Calu3 (cell line): ENCODE data around the gene HLCS. TPM values are rescaled to one million over a fixed set of nuclear protein-coding genes. Genes with fewer than 3 reads are reported as not detected.
A peak's percentile ranks its signal among the peaks of the same experiment; 100 is the strongest.

ENCODE experiments used
- BruUV-seq: library from RNA; stranded (reverse); fragments of 400-500 nt; replicated peaks from 2 replicates; lab custom pipeline; 2021; lab: Mats Ljungman, UMichigan
- CTCF ChIA-PET: fragments of 300-600 bp; sonication (Branson Sonifier 250); formaldehyde crosslinking; loops from one replicate; lab custom pipeline; 2022; ENCODE audit warnings: antibody characterized with exemption; lab: Charles Lee
- DNase-seq: peaks from one replicate; pipeline ENCODE4 v3.0.0; 2022
- H3K27ac Mint-ChIP-seq: one replicate; pipeline ENCODE4 v1.8.0; 2022; ENCODE audit warnings: mixed read lengths; ENCODE audit not compliant: unreplicated experiment
- H3K27me3 Mint-ChIP-seq: one replicate; pipeline ENCODE4 v1.8.0; 2022; ENCODE audit warnings: mixed read lengths; ENCODE audit not compliant: unreplicated experiment
- H3K36me3 Mint-ChIP-seq: one replicate; pipeline ENCODE4 v1.8.0; 2022; ENCODE audit warnings: mild to moderate bottlenecking, moderate library complexity, mixed read lengths; ENCODE audit not compliant: insufficient read depth, unreplicated experiment
- H3K4me1 Mint-ChIP-seq: one replicate; pipeline ENCODE4 v1.8.0; 2022; ENCODE audit warnings: mild to moderate bottlenecking, low read depth, mixed read lengths; ENCODE audit not compliant: unreplicated experiment
- H3K4me3 Mint-ChIP-seq: one replicate; pipeline ENCODE4 v1.8.0; 2022; ENCODE audit warnings: mild to moderate bottlenecking, low read depth, moderate library complexity, mixed read lengths; ENCODE audit not compliant: unreplicated experiment
- H3K9me3 Mint-ChIP-seq: one replicate; pipeline ENCODE4 v1.8.0; 2022; ENCODE audit warnings: low read depth, mixed read lengths; ENCODE audit not compliant: unreplicated experiment
- intact Hi-C: fragments of 100-400 bp; cut with micrococcal nuclease; formaldehyde crosslinking; loops from one replicate; pipeline ENCODE4 v1.10.0; 2022; ENCODE audit not compliant: unreplicated experiment
- total RNA-seq: library from RNA; stranded (reverse); gene quantifications from 2 replicates; pipeline ENCODE4 v1.2.3, GENCODE V29; 2022
- TF ChIP-seq, protein P1 (sequence below): fragments of 200-600 bp; IDR thresholded peaks from one replicate; pipeline ENCODE4 v1.8.0; 2022; ENCODE audit warnings: antibody characterized with exemption; ENCODE audit not compliant: unreplicated experiment

The HLCS gene
- total RNA-seq, 1 experiment from 2014 or later, result 18.4 TPM

DNA sequence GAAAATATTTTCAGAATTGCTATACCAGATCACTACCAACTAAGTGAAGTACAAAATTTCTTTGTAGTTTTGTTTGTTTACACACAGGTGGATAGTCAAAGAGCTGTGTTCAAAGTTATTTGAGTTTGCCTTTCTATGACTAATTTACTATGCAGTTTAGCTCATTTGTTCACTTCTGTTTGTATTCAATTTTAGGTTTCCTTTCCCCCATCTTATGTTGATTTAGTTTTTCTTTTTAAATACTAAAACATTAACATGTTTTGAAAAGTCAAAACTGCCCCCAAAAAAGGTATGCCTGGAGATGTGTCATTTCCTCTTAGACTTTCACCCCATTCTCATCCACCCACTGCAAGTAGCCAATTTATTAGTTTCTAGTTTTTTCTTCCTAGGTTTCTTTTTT is 21.4 kb upstream of the HLCS start:
- peaks cover 9% of the 10 kb centered on the region for H3K4me1 Mint-ChIP-seq
- no peak for DNase-seq
- H3K27ac Mint-ChIP-seq, result no peak overlapping the region
- no peak overlapping the region for H3K4me3 Mint-ChIP-seq
- CTCF ChIA-PET, result interaction anchor here (1.3 kb wide), 1 partner anchor 11 kb away, joined by 6 read pairs; no protein-coding TSS in a partner anchor
- no peaks in the 10 kb centered on the region for H3K27me3 Mint-ChIP-seq
- intact Hi-C loops, result no loop called here
- TF ChIP-seq, protein P1, sequence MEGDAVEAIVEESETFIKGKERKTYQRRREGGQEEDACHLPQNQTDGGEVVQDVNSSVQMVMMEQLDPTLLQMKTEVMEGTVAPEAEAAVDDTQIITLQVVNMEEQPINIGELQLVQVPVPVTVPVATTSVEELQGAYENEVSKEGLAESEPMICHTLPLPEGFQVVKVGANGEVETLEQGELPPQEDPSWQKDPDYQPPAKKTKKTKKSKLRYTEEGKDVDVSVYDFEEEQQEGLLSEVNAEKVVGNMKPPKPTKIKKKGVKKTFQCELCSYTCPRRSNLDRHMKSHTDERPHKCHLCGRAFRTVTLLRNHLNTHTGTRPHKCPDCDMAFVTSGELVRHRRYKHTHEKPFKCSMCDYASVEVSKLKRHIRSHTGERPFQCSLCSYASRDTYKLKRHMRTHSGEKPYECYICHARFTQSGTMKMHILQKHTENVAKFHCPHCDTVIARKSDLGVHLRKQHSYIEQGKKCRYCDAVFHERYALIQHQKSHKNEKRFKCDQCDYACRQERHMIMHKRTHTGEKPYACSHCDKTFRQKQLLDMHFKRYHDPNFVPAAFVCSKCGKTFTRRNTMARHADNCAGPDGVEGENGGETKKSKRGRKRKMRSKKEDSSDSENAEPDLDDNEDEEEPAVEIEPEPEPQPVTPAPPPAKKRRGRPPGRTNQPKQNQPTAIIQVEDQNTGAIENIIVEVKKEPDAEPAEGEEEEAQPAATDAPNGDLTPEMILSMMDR, result no peak
- H3K9me3 Mint-ChIP-seq, result no peaks in the 10 kb centered on the region
- BruUV-seq, result no TSS peak
- H3K36me3 Mint-ChIP-seq, result peaks cover 12% of the 10 kb centered on the region

DNA sequence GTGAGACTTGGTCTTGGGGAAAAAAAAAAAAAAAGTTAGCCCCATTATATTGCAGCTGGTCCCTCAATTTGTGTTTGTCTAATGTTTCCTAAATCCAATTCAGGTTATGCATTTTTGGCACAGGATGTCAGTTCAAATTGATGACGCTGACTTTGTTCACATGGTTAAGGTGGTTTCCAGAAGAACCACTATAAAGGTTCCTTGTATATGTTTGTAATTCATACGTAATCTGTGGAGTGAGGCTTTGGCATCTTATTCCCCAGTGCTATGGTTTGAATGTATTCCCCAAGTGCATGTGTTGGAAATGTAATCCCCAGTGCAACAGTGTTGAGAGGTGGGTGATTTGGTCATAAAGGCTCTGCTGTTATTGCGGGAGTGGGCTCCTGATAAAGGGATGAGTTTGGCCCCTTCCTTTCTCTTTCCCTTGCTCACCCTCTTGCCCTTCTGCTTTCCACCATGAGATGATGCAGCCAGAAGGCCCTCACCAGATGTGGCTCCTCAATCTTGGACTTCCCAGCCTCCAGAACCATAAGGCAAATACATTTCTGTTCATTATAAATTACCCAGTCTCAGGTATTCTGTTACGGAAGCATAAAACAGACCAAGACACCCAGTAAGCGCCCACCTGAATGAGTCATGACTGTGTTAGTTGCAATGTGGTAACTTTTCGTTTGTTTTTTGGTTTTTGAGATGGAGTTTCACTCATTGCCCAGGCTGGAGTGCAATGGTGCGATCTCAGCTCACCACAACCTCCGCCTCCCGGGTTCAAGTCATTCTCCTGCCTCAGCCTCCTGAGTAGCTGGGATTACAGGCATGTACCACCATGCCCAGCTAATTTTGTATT is 19.5 kb upstream of the HLCS start:
- Mint-ChIP-seq H3K27ac (no peak overlapping the region), H3K4me3 (no peak overlapping the region), H3K36me3 (peaks cover 12% of the 10 kb centered on the region), H3K9me3 (no peaks in the 10 kb centered on the region), H3K27me3 (no peaks in the 10 kb centered on the region), H3K4me1 (peaks cover 9% of the 10 kb centered on the region)
- TF ChIP-seq, protein P1, result no peak
- DNase-seq, result no peak
- intact Hi-C loops, result no loop called here
- no TSS peak for BruUV-seq
- CTCF ChIA-PET, result no interaction called here

DNA sequence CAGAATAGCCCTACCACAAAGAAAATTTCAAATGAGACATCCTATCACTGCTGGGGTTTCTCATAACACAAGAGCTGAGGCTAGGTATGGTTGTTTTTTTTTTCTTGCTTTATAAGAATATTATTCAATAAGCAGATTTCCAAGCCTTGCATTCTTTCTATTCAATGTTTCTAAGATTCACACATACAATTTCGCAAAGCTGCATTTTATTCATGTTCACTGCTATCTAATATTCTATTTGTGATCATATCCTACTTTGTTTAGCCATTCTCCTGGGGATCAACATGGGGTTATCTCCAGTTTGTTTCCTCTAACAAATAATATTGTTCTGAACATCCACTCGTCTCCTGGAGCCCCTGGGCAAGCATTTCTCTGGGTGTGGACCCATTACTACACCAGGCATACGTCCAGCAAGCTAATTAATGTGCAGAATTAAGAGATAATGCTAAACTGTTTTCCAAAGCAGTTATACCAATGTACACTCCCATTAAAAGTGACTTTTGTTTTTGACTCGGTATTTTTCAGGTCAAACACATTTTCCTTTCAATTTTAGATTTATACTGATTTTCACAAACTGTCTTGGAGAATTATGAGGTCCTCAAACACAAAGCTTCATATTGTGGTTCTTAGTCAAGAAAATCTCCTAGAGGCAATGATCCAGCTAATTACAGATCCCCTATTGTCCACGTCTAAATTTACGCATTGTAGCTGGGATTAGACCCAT is 15.7 kb upstream of the HLCS start:
- intact Hi-C loops, result no loop called here
- Mint-ChIP-seq H3K27ac (no peak overlapping the region), H3K9me3 (no peaks in the 10 kb centered on the region), H3K4me1 (peaks cover under 1% of the 10 kb centered on the region), H3K27me3 (no peaks in the 10 kb centered on the region), H3K36me3 (no peaks in the 10 kb centered on the region), H3K4me3 (no peak overlapping the region)
- CTCF ChIA-PET, result no interaction called here
- TF ChIP-seq, protein P1, result no peak
- no TSS peak for BruUV-seq
- no peak for DNase-seq

DNA sequence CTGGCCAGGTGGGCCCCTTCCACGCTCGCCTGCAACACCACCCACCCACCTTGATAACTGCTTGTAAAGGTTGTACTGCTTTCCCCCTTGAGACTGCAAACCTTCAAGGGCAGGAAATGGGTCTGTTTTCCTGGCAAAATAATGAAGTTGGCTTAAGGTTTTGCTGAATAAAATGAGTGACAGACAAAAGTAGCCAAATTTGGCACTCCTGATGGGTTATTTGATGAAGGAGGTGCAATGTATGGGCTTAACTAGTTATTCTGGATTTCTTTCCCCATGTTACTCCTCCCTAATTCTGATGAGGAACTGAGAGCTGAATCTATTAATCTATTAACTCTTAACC is 14.6 kb upstream of the HLCS start:
- intact Hi-C loops, result no loop called here
- H3K4me3 Mint-ChIP-seq, result peak overlapping the region; percentile 69
- no peaks in the 10 kb centered on the region for H3K27me3 Mint-ChIP-seq
- TF ChIP-seq, protein P1, result no peak
- H3K4me1 Mint-ChIP-seq, result peaks cover 8% of the 10 kb centered on the region
- no peak for DNase-seq
- no peaks in the 10 kb centered on the region for H3K36me3 Mint-ChIP-seq
- no peaks in the 10 kb centered on the region for H3K9me3 Mint-ChIP-seq
- CTCF ChIA-PET, result no interaction called here
- no TSS peak for BruUV-seq
- no peak overlapping the region for H3K27ac Mint-ChIP-seq
